Measurements from ENCODE around the gene PCYOX1L. TPM values are rescaled to one million over a fixed set of nuclear protein-coding genes. Genes with fewer than 3 reads are reported as not detected.

Gene PCYOX1L
- total and polyA plus RNA-seq, 2 experiments from 2014 or later = 6.7 to 14.7 TPM

GRCh38 chr5:149412783-149413476, 55.1 kb downstream of the PCYOX1L start:
- Histone ChIP-seq H3K4me2 (no peak overlapping the region), H3K27me3 (ENCODE audit: insufficient read depth) (no peaks in the 10 kb centered on the region), H3K36me3 (ENCODE audit: insufficient read depth) (no peaks in the 10 kb centered on the region), H3K4me3 (no peak overlapping the region), H3K9me2 (ENCODE audit: insufficient read depth) (no peaks in the 10 kb centered on the region), H3K79me2 (replicated peaks; ENCODE audit: insufficient read depth) (no peaks in the 10 kb centered on the region), H3F3A (replicated peaks; ENCODE audit: low read depth) (no peaks in the 10 kb centered on the region), H4K20me1 (replicated peaks; ENCODE audit: insufficient read depth) (no peaks in the 10 kb centered on the region), H3K27ac (ENCODE audit: low read depth) (no peak overlapping the region), H3K4me1 (ENCODE audit: insufficient read depth) (peaks cover 16% of the 10 kb centered on the region; the same call in 1 of the 2 replicates), H2AFZ (no peak overlapping the region)
- no peak for DNase-seq (ENCODE audit: low spot score)
- Mint-ChIP-seq H3K4me3 (no peak overlapping the region), H3K4me1 (peaks cover 33% of the 10 kb centered on the region), H3K27ac (no peak overlapping the region; the same call in 1 of the 2 replicates), H3K27me3 (ENCODE audit: insufficient read depth, low read depth, poor library complexity) (peaks cover 3% of the 10 kb centered on the region), H3K36me3 (ENCODE audit: low read depth) (no peaks in the 10 kb centered on the region), H3K9me3 (no peaks in the 10 kb centered on the region; the same call in 2 of the 3 replicates)
- TF ChIP-seq, protein P1, sequence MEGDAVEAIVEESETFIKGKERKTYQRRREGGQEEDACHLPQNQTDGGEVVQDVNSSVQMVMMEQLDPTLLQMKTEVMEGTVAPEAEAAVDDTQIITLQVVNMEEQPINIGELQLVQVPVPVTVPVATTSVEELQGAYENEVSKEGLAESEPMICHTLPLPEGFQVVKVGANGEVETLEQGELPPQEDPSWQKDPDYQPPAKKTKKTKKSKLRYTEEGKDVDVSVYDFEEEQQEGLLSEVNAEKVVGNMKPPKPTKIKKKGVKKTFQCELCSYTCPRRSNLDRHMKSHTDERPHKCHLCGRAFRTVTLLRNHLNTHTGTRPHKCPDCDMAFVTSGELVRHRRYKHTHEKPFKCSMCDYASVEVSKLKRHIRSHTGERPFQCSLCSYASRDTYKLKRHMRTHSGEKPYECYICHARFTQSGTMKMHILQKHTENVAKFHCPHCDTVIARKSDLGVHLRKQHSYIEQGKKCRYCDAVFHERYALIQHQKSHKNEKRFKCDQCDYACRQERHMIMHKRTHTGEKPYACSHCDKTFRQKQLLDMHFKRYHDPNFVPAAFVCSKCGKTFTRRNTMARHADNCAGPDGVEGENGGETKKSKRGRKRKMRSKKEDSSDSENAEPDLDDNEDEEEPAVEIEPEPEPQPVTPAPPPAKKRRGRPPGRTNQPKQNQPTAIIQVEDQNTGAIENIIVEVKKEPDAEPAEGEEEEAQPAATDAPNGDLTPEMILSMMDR (conservative IDR thresholded peaks at IDR 0.05; ENCODE audit: low read depth in 2 of 2) = no peak
- TF ChIP-seq, protein P2, sequence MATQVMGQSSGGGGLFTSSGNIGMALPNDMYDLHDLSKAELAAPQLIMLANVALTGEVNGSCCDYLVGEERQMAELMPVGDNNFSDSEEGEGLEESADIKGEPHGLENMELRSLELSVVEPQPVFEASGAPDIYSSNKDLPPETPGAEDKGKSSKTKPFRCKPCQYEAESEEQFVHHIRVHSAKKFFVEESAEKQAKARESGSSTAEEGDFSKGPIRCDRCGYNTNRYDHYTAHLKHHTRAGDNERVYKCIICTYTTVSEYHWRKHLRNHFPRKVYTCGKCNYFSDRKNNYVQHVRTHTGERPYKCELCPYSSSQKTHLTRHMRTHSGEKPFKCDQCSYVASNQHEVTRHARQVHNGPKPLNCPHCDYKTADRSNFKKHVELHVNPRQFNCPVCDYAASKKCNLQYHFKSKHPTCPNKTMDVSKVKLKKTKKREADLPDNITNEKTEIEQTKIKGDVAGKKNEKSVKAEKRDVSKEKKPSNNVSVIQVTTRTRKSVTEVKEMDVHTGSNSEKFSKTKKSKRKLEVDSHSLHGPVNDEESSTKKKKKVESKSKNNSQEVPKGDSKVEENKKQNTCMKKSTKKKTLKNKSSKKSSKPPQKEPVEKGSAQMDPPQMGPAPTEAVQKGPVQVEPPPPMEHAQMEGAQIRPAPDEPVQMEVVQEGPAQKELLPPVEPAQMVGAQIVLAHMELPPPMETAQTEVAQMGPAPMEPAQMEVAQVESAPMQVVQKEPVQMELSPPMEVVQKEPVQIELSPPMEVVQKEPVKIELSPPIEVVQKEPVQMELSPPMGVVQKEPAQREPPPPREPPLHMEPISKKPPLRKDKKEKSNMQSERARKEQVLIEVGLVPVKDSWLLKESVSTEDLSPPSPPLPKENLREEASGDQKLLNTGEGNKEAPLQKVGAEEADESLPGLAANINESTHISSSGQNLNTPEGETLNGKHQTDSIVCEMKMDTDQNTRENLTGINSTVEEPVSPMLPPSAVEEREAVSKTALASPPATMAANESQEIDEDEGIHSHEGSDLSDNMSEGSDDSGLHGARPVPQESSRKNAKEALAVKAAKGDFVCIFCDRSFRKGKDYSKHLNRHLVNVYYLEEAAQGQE (IDR thresholded peaks at IDR 0.05; ENCODE audit: unreplicated experiment) = no peak
- TF ChIP-seq NANOG (IDR thresholded peaks at IDR 0.05; ENCODE audit: borderline replicate concordance) (no peak), POLR2AphosphoS5 (IDR thresholded peaks at IDR 0.05; ENCODE audit: low read depth) (no peak), ZNF331 (CRISPR knock-in tag; IDR thresholded peaks at IDR 0.05; ENCODE audit: low read depth) (no peak), CREB1 (CRISPR knock-in tag; IDR thresholded peaks at IDR 0.05; ENCODE audit: low read depth) (no peak), EZH2phosphoT487 (IDR thresholded peaks at IDR 0.05; ENCODE audit: unreplicated experiment) (no peak), EZH2 (IDR thresholded peaks at IDR 0.05; ENCODE audit: low read depth, unreplicated experiment) (no peak), STAT1 (IDR thresholded peaks at IDR 0.05; ENCODE audit: unreplicated experiment) (no peak), ZNF462 (CRISPR knock-in tag; IDR thresholded peaks at IDR 0.05) (no peak), JUNB (IDR thresholded peaks at IDR 0.05; ENCODE audit: unreplicated experiment) (no peak)
- TF ChIP-seq, protein P3, sequence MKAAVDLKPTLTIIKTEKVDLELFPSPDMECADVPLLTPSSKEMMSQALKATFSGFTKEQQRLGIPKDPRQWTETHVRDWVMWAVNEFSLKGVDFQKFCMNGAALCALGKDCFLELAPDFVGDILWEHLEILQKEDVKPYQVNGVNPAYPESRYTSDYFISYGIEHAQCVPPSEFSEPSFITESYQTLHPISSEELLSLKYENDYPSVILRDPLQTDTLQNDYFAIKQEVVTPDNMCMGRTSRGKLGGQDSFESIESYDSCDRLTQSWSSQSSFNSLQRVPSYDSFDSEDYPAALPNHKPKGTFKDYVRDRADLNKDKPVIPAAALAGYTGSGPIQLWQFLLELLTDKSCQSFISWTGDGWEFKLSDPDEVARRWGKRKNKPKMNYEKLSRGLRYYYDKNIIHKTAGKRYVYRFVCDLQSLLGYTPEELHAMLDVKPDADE (IDR thresholded peaks at IDR 0.05) = no peak
- no peak for ATAC-seq

All from GM23338 (cell line).